Measurements from ENCODE around the gene TMBIM6. TPM values are rescaled to one million over a fixed set of nuclear protein-coding genes. Genes with fewer than 3 reads are reported as not detected.
"Not testable (repeated sequence)": the region's sequence is repeated elsewhere in the genome, so short reads cannot be mapped to it uniquely, and the experiment has no call there.

The TMBIM6 gene
- total RNA-seq, 1 donor from 2014 or later: 1,081 TPM

GRCh38 chr12:49767333-49767732, 26.0 kb downstream of the TMBIM6 start:
- DNase-seq (ENCODE audit: low spot score) (no peak), ATAC-seq (peak; percentile 43)

DNA sequence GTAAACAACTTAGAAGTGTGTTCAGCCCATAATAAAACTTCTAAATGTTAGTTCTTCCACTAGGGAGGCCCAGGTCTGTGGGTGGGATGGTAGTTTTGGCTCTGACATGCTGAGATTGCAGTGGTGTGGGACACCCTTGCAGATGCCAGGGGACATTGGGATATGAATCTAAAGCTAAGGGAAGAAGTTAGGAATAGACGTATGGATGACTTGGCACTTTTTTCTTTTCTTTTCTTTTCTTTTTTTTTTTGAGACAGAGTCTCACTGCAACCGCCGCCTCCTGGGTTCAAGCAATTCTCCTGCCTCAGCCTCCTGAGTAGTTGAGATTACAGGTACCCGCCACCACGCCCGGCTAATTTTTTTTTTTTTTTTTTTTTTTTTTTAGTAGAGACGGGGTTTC, 31.7 kb downstream of the TMBIM6 start:
- DNase-seq (ENCODE audit: low spot score); ATAC-seq: not testable (repeated sequence)

- ATAC-seq (peak; percentile 91), DNase-seq (ENCODE audit: low spot score) (no peak)
These were observed 35.1 kb downstream of the TMBIM6 start for GRCh38 chr12:49776413-49776812.

DNA sequence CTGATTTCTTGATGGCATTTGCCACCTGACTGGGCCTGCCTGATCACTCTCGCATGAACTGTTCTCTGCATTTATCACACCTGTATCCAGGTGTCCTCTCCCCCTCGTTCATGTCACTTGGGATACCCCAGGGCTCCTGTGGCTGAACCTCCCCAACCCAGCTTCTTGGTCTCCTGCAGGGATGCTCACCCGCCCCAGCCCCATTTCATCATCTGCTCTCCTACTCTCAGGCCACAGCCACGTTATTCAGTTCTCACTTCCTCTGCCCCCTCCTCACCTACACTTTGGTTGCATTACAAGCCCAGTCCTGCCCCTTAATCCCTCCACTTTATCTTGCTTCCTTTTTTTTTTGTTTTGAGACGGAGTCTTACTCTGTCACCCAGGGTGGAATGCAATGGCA, 35.5 kb downstream of the TMBIM6 start:
- DNase-seq (ENCODE audit: low spot score) (no peak), ATAC-seq (no peak)

- ATAC-seq (no peak), DNase-seq (ENCODE audit: low spot score) (no peak)
These were observed 36.0 kb downstream of the TMBIM6 start for GRCh38 chr12:49777341-49777740.

- DNase-seq (ENCODE audit: low spot score) (peak; percentile 72), ATAC-seq (peak; percentile 94)
These were observed 36.7 kb downstream of the TMBIM6 start for GRCh38 chr12:49777800-49778748.

DNA sequence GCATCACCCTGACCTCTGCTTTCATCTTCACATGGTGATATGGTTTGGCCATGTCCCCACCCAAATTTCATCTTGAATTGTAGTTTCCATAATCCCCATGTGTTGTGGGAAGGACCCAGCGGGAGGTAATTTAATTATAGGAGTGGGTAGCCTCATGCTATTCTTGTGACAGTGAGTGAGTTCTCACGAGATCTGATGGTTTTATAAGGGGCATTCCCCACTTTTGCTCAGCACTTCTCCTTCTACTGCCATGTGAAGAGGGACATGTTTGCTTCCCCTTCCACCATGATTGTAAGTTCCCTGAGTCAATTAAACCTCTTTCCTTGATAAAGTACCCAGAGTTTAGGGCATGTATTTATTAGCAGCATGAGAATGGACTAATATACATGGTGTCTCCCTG, 38.2 kb downstream of the TMBIM6 start:
- ATAC-seq (no peak), DNase-seq (ENCODE audit: low spot score) (no peak)

GRCh38 chr12:49780914-49781313, 39.6 kb downstream of the TMBIM6 start:
- not testable (repeated sequence) for ATAC-seq; DNase-seq (ENCODE audit: low spot score)

DNA sequence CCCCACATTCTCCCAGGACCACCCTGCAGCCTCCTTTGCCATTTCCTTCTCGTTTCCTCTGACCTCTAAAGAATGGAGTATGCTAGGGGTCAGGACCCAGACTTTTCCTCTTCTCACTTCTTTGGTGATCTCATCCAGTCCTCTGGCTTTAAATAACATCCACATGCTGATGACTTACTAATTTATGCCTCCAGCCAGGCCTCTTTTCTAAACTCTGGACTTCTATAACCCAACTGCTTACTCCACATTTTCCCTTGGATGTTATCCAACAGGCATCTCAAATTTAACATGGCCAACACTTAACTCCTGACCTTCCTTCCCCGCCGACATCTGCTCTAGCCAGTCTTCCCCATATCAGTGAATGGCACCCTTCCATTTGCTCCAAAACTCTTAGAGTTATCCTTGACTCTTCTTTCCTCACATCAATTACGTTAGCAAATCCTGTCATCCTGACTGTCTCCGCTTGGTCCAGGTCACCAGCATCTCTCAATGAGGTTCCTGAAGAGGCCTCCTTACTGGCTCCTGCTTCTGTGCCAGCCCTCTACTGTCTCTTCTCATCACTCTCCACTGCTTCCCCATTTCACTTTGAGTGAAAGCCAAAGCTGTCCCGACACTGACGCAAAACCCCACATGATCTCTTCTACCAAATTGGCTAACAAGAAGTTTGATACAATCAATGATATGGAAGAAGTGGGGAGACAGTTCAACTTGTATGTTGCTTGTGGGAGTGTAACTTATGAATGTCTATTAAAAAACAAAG, 42.7 kb downstream of the TMBIM6 start:
- peak; percentile 20 for ATAC-seq
- DNase-seq (ENCODE audit: low spot score): no peak

- ATAC-seq (no peak), DNase-seq (ENCODE audit: low spot score) (no peak)
These were observed 43.5 kb downstream of the TMBIM6 start for GRCh38 chr12:49784756-49785409.

- ATAC-seq: no peak
- DNase-seq (ENCODE audit: low spot score): no peak
These were observed 46.3 kb downstream of the TMBIM6 start for GRCh38 chr12:49787672-49788071.

DNA sequence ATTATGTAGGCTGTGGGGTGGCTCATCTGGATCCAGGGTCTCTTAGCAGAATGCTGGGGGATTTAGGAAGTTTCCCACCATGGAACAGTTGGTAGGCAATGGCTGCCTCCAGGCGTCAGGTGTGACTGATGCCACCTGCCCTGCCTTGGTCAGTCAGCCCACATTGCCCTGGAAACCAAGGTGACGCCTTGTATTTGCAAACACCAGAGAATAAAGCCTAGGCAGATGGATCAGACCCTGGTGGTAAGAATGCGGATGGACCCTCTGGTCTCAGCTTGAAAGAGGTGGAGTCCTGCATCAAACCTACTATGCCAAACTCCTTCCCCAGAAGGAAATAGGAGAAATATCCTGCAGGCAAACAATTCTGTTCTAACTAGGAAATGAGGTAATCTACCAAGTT, 48.6 kb downstream of the TMBIM6 start:
- DNase-seq (ENCODE audit: low spot score) (no peak), ATAC-seq (no peak)

- DNase-seq (ENCODE audit: low spot score): no peak
- no peak for ATAC-seq
These were observed 49.6 kb downstream of the TMBIM6 start for GRCh38 chr12:49790741-49791555.

DNA sequence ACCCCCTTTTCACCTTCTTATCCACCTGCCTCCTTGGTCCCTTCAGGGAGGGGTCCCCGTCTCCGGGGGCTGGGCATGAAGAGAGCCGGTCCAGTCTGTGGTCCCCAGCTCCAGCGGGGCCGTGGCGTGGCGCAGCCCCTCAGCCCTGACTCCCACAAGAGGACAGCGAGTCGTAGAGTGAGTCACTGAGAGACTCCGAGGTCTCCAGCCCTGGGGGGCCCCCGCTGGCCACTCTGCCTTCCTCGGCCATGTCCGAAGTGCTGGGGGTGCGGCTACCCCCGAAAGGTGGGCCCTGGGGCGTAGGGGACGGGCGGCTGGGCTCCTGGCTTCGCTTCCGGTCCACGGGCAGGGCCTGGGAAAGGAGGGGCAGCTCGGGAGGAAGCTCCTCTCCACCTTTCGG, 50.3 kb downstream of the TMBIM6 start:
- DNase-seq (ENCODE audit: low spot score) (no peak), ATAC-seq (no peak)

- no peak for DNase-seq (ENCODE audit: low spot score)
- no peak for ATAC-seq
These were observed 51.0 kb downstream of the TMBIM6 start for GRCh38 chr12:49792181-49792970.

DNA sequence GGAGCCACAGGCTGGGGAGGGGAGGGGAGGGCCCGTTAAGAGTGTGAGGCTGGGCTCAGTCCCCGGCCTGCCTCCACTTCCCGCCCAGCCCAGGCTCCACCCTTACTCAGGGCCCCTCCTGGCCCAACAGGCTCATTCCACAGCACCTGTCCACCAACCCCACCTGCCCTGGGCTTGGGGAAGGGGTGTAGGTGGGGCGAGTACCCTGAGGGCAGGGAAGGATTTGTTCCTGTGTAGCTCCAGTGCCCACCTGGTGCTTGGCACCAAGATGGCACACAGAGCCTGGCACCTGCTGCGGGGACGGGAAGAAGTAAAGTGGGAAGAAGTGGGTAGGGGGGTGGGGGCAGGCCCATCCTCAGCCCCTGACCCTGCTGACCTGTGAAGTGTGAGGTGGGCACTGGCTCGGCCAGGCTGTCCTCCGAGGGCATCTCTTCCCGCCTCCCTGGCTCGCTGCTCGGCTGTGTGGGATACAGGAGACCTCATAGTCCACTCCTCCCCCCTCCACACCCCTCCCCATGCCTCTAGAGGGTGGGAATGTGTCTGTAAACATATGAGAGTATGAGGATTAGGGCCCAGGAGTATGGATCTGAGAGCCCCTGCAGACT, 51.7 kb downstream of the TMBIM6 start:
- ATAC-seq: no peak
- DNase-seq (ENCODE audit: low spot score): no peak

DNA sequence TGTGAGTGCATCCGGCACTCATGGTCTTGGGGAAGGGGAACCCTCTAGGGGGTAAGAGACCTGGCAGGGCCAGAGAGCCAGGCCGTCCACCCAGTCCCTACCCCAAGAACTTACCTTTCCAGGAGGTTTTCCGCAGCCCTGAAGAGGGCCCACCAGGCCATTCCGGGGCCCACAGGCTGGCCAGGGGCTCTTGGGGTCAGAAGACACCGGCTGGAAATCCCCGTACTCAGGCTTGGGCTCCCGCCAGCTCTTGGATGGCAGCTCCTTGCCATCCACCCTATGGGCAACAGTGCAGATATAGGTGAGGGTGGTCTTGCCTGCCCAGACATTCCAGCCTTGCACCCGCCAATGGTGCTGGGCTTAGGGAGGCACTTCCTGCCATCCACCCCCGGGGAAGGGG, 52.3 kb downstream of the TMBIM6 start:
- no peak for ATAC-seq
- no peak for DNase-seq (ENCODE audit: low spot score)

DNA sequence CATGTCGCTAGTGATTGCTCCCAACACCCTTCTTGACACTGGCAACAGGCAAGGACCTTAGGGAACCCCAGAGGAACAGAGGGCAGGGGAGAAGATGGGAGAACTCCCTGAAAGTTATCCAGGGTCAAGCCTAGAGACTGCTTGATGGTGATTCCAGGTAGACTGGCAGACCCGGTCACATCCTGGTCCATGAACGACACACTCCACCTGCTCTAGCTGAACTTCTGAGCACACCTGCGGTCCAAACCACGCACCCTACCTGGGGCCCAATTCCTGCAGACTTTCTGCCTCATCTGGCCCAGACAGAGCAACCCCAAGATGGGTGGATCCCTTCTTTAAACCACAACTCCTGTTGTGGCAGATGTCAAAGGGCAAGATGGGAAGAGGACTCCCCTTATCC, 52.7 kb downstream of the TMBIM6 start:
- DNase-seq (ENCODE audit: low spot score) (no peak), ATAC-seq (no peak)
